Neural progenitor cell (in vitro differentiated cells): ENCODE data around the gene XPNPEP2. TPM values are rescaled to one million over a fixed set of nuclear protein-coding genes. Genes with fewer than 3 reads are reported as not detected.

Experiments
- DNase-seq: peaks from one replicate; pipeline ENCODE4 v3.0.0-alpha.2; 2016; ENCODE audit warnings: low spot score
- H2AFZ ChIP-seq: fragments of 200-600 bp; sonication (generic); replicated peaks from 2 replicates; pipeline ENCODE4 v1.6.1; 2016; ENCODE audit warnings: antibody characterized with exemption
- H3F3A ChIP-seq: fragments of 200-600 bp; sonication (generic); 2 replicates; pipeline ENCODE4 v1.6.1; 2016; ENCODE audit warnings: antibody characterized with exemption, low read depth
- H3K27ac ChIP-seq: fragments of 200-600 bp; sonication (generic); 2 replicates; pipeline ENCODE4 v1.5.1; 2016; ENCODE audit warnings: mild to moderate bottlenecking
- H3K27me3 ChIP-seq: fragments of 200-600 bp; sonication (generic); 2 replicates; pipeline ENCODE4 v1.6.1; 2016; ENCODE audit warnings: mild to moderate bottlenecking, moderate library complexity
- H3K36me3 ChIP-seq: fragments of 200-600 bp; sonication (generic); 2 replicates; pipeline ENCODE4 v1.5.1; 2016
- H3K4me1 ChIP-seq: fragments of 200-600 bp; sonication (generic); 2 replicates; pipeline ENCODE4 v1.6.1; 2016; ENCODE audit warnings: mixed run types
- H3K4me2 ChIP-seq: fragments of 200-600 bp; sonication (generic); 2 replicates; pipeline ENCODE4 v1.6.1; 2016
- H3K4me3 ChIP-seq: fragments of 200-600 bp; sonication (generic); 2 replicates; pipeline ENCODE4 v1.5.1; 2016
- H3K79me2 ChIP-seq: fragments of 200-600 bp; sonication (generic); 2 replicates; pipeline ENCODE4 v1.6.1; 2016; ENCODE audit warnings: low read depth
- H3K9ac ChIP-seq: fragments of 200-600 bp; sonication (generic); 2 replicates; pipeline ENCODE4 v1.6.1; 2016
- H3K9me3 ChIP-seq: fragments of 200-600 bp; sonication (generic); 2 replicates; pipeline ENCODE4 v1.5.1; 2016; ENCODE audit warnings: low read depth
- H4K20me1 ChIP-seq: fragments of 200-600 bp; sonication (generic); 2 replicates; pipeline ENCODE4 v1.6.1; 2016; ENCODE audit warnings: low read depth
- H3K27ac Mint-ChIP-seq: 3 replicates; pipeline ENCODE4 v1.8.0; 2021; ENCODE audit warnings: mixed read lengths
- H3K27me3 Mint-ChIP-seq: 2 replicates; pipeline ENCODE4 v1.8.0; 2022; ENCODE audit warnings: low read depth, mild to moderate bottlenecking, inconsistent platforms, moderate library complexity, mixed read lengths; ENCODE audit not compliant: insufficient read depth
- H3K36me3 Mint-ChIP-seq: 3 replicates; pipeline ENCODE4 v1.8.0; 2021; ENCODE audit warnings: mixed read lengths
- H3K4me1 Mint-ChIP-seq: 3 replicates; pipeline ENCODE4 v1.8.0; 2021; ENCODE audit warnings: mixed read lengths
- H3K4me3 Mint-ChIP-seq: 3 replicates; pipeline ENCODE4 v1.8.0; 2021; ENCODE audit warnings: mild to moderate bottlenecking, moderate library complexity, mixed read lengths
- H3K9me3 Mint-ChIP-seq: 3 replicates; pipeline ENCODE4 v1.8.0; 2020; ENCODE audit warnings: mixed read lengths
- CTCF ChIP-seq: fragments of 200-600 bp; sonication (generic); IDR thresholded peaks from 2 replicates; pipeline ENCODE4 v1.5.1; 2017; ENCODE audit warnings: antibody characterized with exemption, mild to moderate bottlenecking
- EZH2 ChIP-seq: fragments of 200-600 bp; sonication (generic); IDR thresholded peaks from 2 replicates; pipeline ENCODE4 v1.6.1; 2017; ENCODE audit warnings: antibody characterized with exemption, mild to moderate bottlenecking, moderate library complexity
- EZH2phosphoT487 ChIP-seq: fragments of 200-600 bp; sonication (generic); IDR thresholded peaks from 2 replicates; pipeline ENCODE4 v1.6.1; 2017; ENCODE audit warnings: antibody characterized with exemption
- total RNA-seq: library from RNA; depleted of rRNA; stranded (reverse); fragments of >200 nt; gene quantifications from 2 replicates; pipeline ENCODE4 v1.2.3, GENCODE V29; 2015; ENCODE audit warnings: low replicate concordance

The XPNPEP2 gene
- total RNA-seq, 1 donor from 2014 or later: 1.7 TPM

- H3K4me3 Mint-ChIP-seq: no peak overlapping the region
- H4K20me1 ChIP-seq: no peaks in the 10 kb centered on the region
- no peak overlapping the region for H3K4me3 ChIP-seq
- H3K9me3 Mint-ChIP-seq: no peaks in the 10 kb centered on the region
- no peaks in the 10 kb centered on the region for H3K79me2 ChIP-seq
- H3K36me3 Mint-ChIP-seq: no peaks in the 10 kb centered on the region
- no peak overlapping the region for H2AFZ ChIP-seq
- H3K27me3 ChIP-seq: no peaks in the 10 kb centered on the region
- no peaks in the 10 kb centered on the region for H3F3A ChIP-seq
- no peak overlapping the region for H3K27ac Mint-ChIP-seq
- no peak overlapping the region for H3K27ac ChIP-seq
- no peaks in the 10 kb centered on the region for H3K36me3 ChIP-seq
- no peak for DNase-seq
- no peaks in the 10 kb centered on the region for H3K9me3 ChIP-seq
- peaks cover 3% of the 10 kb centered on the region for H3K4me1 Mint-ChIP-seq
- H3K4me1 ChIP-seq: no peaks in the 10 kb centered on the region
- peaks cover 5% of the 10 kb centered on the region for H3K27me3 Mint-ChIP-seq
- TF ChIP-seq CTCF (no peak), EZH2phosphoT487 (no peak), EZH2 (no peak)
- H3K9ac ChIP-seq: no peak overlapping the region
- H3K4me2 ChIP-seq: no peak overlapping the region
Observed at GRCh38 chrX:129721414-129721813, 17.4 kb upstream of the XPNPEP2 start.

- no peaks in the 10 kb centered on the region for H3K79me2 ChIP-seq
- no peak for TF ChIP-seq EZH2
- no peak for TF ChIP-seq EZH2phosphoT487
- TF ChIP-seq CTCF: no peak
- H4K20me1 ChIP-seq: no peaks in the 10 kb centered on the region
- H3K27ac ChIP-seq: no peak overlapping the region
- no peaks in the 10 kb centered on the region for H3F3A ChIP-seq
- no peak overlapping the region for H3K4me3 ChIP-seq
- H3K4me2 ChIP-seq: no peak overlapping the region
- H3K27me3 ChIP-seq: no peaks in the 10 kb centered on the region
- Mint-ChIP-seq H3K4me3 (no peak overlapping the region), H3K27me3 (peaks cover 5% of the 10 kb centered on the region), H3K4me1 (peaks cover 3% of the 10 kb centered on the region), H3K27ac (no peak overlapping the region), H3K9me3 (no peaks in the 10 kb centered on the region), H3K36me3 (no peaks in the 10 kb centered on the region)
- no peak overlapping the region for H2AFZ ChIP-seq
- no peaks in the 10 kb centered on the region for H3K4me1 ChIP-seq
- no peak overlapping the region for H3K9ac ChIP-seq
- no peak for DNase-seq
- no peaks in the 10 kb centered on the region for H3K36me3 ChIP-seq
- H3K9me3 ChIP-seq: no peaks in the 10 kb centered on the region
Observed at GRCh38 chrX:129721870-129722269, 16.9 kb upstream of the XPNPEP2 start.

GRCh38 chrX:129723511-129723910, 15.3 kb upstream of the XPNPEP2 start:
- Histone ChIP-seq H3K9ac (no peak overlapping the region), H2AFZ (no peak overlapping the region), H3K9me3 (no peaks in the 10 kb centered on the region), H3K4me1 (no peaks in the 10 kb centered on the region), H3K4me3 (no peak overlapping the region), H3K79me2 (no peaks in the 10 kb centered on the region), H3F3A (no peaks in the 10 kb centered on the region), H3K27me3 (no peaks in the 10 kb centered on the region), H3K4me2 (no peak overlapping the region), H3K36me3 (no peaks in the 10 kb centered on the region), H3K27ac (no peak overlapping the region), H4K20me1 (no peaks in the 10 kb centered on the region)
- Mint-ChIP-seq H3K4me1 (peaks cover 3% of the 10 kb centered on the region), H3K27me3 (peaks cover 5% of the 10 kb centered on the region), H3K9me3 (no peaks in the 10 kb centered on the region), H3K27ac (no peak overlapping the region), H3K4me3 (no peak overlapping the region), H3K36me3 (no peaks in the 10 kb centered on the region)
- no peak for DNase-seq
- no peak for TF ChIP-seq EZH2phosphoT487
- no peak for TF ChIP-seq CTCF
- no peak for TF ChIP-seq EZH2
